RWPE2 (cell line): ENCODE data around the gene SMARCA4.
"Not testable (repeated sequence)": the region's sequence is repeated elsewhere in the genome, so short reads cannot be mapped to it uniquely, and the experiment has no call there.

Source experiments
- ATAC-seq: fragments of 200-7000 bp; cut with Tn5 transposase; 3 replicates; pipeline ENCODE4 v1.9.1; 2021; ENCODE audit warnings: low read depth
- DNase-seq: peaks from one replicate; pipeline ENCODE4 v3.0.0-alpha.2; 2020; ENCODE audit warnings: low spot score
- H3K27ac ChIP-seq: fragments of 450-650 bp; 2 replicates; pipeline ENCODE4 v1.5.1; 2017; ENCODE audit warnings: mild to moderate bottlenecking; ENCODE audit not compliant: poor library complexity, severe bottlenecking
- H3K27me3 ChIP-seq: fragments of 250-450 bp; sonication (Bioruptor Pico); 2 replicates; pipeline ENCODE4 v1.5.1; 2021; ENCODE audit warnings: mild to moderate bottlenecking, moderate library complexity; ENCODE audit not compliant: insufficient read depth, poor library complexity, severe bottlenecking
- H3K36me3 ChIP-seq: fragments of 250-450 bp; sonication (Bioruptor Pico); 2 replicates; pipeline ENCODE4 v1.5.1; 2020; ENCODE audit warnings: low read depth, mild to moderate bottlenecking, moderate library complexity
- H3K4me1 ChIP-seq: fragments of 250-450 bp; sonication (Bioruptor Pico); 2 replicates; pipeline ENCODE4 v1.5.1; 2021; ENCODE audit warnings: mild to moderate bottlenecking, moderate library complexity; ENCODE audit not compliant: insufficient read depth, poor library complexity, severe bottlenecking
- H3K4me3 ChIP-seq: fragments of 250-450 bp; sonication (Bioruptor Pico); 2 replicates; pipeline ENCODE4 v1.5.1; 2021; ENCODE audit warnings: mild to moderate bottlenecking, moderate library complexity; ENCODE audit not compliant: severe bottlenecking
- H3K9me3 ChIP-seq: fragments of 250-450 bp; sonication (Bioruptor Pico); 2 replicates; pipeline ENCODE4 v1.5.1; 2021; ENCODE audit warnings: mild to moderate bottlenecking, moderate library complexity; ENCODE audit not compliant: severe bottlenecking
- TF ChIP-seq, protein P1 (sequence below): fragments of 450-650 bp; IDR thresholded peaks from one replicate; pipeline ENCODE4 v1.5.1; 2017; ENCODE audit warnings: mild to moderate bottlenecking, moderate library complexity; ENCODE audit not compliant: poor library complexity, severe bottlenecking

SMARCA4 gene

DNA sequence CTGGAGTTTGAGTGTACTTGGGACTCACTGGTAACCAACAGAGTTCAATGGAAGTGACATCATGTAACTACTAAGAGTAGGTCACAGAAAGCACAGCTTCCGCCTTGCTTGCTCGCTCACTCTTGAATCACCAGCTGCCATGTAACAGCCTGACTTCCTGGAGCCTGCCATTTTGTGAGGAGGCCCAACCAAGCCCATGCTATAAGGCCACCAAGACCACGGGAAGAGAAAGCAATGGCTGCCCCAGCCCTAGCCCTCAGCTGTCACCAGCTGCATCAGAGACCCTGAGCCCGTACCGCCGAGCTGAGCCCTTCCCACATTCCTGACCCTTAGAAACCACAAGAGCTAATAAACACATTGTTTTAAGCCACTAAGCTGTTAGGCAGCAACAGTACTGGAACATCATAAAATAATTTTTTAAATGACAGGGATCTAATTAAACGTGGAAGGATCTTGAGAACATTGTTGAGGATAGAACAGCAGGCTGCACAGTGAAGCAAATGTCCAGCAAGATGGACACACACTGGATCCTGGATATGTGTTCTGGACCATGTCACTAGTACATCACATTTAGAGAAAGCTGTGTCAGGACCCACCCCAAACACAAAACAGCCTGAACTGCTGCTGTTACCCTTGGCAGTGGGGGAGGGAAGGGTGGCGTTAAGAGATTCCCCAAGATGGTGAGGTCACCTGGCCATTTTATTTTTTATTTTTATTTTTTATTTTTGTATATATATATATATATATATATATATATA is 106.7 kb downstream of the SMARCA4 start:
- Histone ChIP-seq H3K27ac (no peak overlapping the region), H3K9me3 (no peaks in the 10 kb centered on the region), H3K27me3 (no peaks in the 10 kb centered on the region), H3K4me3 (no peak overlapping the region), H3K4me1 (no peaks in the 10 kb centered on the region), H3K36me3 (peaks cover 8% of the 10 kb centered on the region; the same call in 1 of the 2 replicates)
- TF ChIP-seq, protein P1, sequence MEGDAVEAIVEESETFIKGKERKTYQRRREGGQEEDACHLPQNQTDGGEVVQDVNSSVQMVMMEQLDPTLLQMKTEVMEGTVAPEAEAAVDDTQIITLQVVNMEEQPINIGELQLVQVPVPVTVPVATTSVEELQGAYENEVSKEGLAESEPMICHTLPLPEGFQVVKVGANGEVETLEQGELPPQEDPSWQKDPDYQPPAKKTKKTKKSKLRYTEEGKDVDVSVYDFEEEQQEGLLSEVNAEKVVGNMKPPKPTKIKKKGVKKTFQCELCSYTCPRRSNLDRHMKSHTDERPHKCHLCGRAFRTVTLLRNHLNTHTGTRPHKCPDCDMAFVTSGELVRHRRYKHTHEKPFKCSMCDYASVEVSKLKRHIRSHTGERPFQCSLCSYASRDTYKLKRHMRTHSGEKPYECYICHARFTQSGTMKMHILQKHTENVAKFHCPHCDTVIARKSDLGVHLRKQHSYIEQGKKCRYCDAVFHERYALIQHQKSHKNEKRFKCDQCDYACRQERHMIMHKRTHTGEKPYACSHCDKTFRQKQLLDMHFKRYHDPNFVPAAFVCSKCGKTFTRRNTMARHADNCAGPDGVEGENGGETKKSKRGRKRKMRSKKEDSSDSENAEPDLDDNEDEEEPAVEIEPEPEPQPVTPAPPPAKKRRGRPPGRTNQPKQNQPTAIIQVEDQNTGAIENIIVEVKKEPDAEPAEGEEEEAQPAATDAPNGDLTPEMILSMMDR: no peak
- DNase-seq: no peak
- no peak for ATAC-seq

DNA sequence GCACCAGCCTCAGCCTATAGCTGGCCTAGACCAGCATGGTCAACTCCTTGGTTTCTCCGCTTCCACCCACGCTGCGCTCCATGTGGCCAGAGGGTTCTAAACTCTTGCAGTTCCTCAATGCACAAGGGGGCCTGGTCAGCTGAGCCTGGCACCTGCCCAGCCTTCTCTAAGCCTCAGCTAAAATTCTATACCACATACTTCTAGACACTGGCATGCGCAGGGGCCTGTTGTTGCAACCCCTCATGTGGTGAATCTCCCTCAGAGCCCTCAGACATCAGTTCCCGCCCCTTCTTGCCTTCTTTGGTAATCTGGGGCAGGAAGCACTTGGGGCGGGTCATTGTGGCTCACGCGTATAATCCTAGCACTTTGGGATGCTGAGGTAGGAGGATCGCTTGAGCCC is 108.7 kb downstream of the SMARCA4 start:
- H3K4me1 ChIP-seq: no peaks in the 10 kb centered on the region
- DNase-seq: no peak
- no peaks in the 10 kb centered on the region for H3K9me3 ChIP-seq
- ATAC-seq: no peak
- H3K4me3 ChIP-seq: no peak overlapping the region
- H3K36me3 ChIP-seq: 0 out of 2 replicates have a peak, but pooled peaks cover 8% of the 10 kb centered on the region
- no peak overlapping the region for H3K27ac ChIP-seq
- no peaks in the 10 kb centered on the region for H3K27me3 ChIP-seq
- TF ChIP-seq, protein P1: no peak

DNA sequence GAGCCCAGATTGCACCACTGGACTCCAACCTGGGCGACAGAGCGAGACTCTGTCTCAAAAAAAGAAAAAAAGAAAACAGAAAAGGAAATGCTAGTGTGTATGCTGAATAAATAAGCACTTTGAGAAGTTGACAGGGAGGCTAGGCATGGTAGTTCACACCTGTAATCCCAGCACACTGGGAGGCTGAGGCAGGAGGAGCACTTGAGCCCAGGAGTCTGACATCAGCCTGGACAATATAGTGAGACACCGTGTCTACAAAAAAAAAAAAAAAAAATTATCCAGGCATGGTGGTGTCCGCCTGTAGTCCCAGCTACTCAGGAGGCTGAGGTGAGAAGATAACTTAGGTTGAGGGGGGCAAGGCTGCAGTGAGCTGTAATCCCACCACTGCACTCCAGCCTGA is 109.3 kb downstream of the SMARCA4 start:
- ATAC-seq: no peak
- TF ChIP-seq, protein P1: no peak
- Histone ChIP-seq H3K36me3 (0 out of 2 replicates have a peak, but pooled peaks cover 8% of the 10 kb centered on the region), H3K27me3 (no peaks in the 10 kb centered on the region), H3K9me3 (no peaks in the 10 kb centered on the region), H3K4me1 (no peaks in the 10 kb centered on the region), H3K27ac (no peak overlapping the region), H3K4me3 (no peak overlapping the region)
- DNase-seq: no peak

DNA sequence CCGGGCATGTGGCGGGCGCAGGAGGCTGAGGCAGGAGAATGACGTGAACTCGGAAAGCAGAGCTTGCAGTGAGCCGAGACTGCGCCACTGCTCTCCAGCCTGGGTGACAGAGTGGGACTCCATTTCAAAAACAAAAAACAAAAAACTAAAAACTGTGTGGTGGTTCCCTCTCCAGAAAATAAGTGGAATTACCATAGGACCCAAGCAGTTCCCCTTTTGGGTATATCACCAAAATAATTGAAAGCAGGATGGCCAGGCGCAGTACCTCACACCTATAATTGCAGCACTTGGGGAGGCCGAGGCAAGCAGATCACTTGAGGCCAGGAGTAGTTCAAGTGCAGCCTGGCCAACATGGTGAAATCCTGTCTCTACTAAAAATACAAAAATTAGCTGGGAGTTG is 112.7 kb downstream of the SMARCA4 start:
- no peak overlapping the region for H3K4me3 ChIP-seq
- no peak for ATAC-seq
- no peaks in the 10 kb centered on the region for H3K36me3 ChIP-seq
- no peak overlapping the region for H3K27ac ChIP-seq
- no peaks in the 10 kb centered on the region for H3K27me3 ChIP-seq
- H3K9me3 ChIP-seq: no peaks in the 10 kb centered on the region
- TF ChIP-seq, protein P1: no peak
- H3K4me1 ChIP-seq: no peaks in the 10 kb centered on the region
- DNase-seq: no peak

DNA sequence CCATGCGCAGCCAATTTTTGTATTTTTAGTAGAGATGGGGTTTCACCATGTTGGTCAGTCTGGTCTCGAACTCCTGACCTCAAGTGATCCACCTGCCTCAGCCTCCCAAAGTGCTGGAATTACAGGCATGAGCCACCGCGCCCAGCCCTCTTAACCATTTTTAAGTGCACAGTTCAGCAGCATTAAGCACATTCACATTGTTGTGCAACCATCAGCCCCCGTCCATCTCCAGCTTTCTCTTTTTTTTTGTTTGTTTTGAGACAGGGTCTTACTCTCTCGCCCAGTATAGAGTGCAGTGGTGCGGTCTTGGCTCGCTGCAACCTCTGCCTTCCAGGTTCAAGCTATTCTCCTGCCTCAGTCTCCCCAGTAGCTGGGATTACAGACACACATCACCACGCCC is 116.0 kb downstream of the SMARCA4 start:
- not testable (repeated sequence) for H3K4me3 ChIP-seq, ATAC-seq, H3K36me3 ChIP-seq, H3K27me3 ChIP-seq, DNase-seq, H3K27ac ChIP-seq, H3K4me1 ChIP-seq, H3K9me3 ChIP-seq
